SK-N-SH (cell line): ENCODE data around the gene CCDC47. TPM values are rescaled to one million over a fixed set of nuclear protein-coding genes. Genes with fewer than 3 reads are reported as not detected.

ENCODE experiments used
- CTCF ChIA-PET: fragments of 300-600, 350-600 bp; formaldehyde crosslinking; extraction: SDS; loops from one replicate; lab custom pipeline; 2021; lab: Yijun Ruan, JAX
- POLR2A ChIA-PET: fragments of 350-600 bp; sonication (Branson Sonifier 250); formaldehyde crosslinking; extraction: SDS; loops from one replicate; lab custom pipeline; 2020; ENCODE audit warnings: antibody characterized with exemption, inconsistent platforms; lab: Yijun Ruan, JAX
- DNase-seq: peaks from one replicate; pipeline ENCODE4 v3.0.0; 2012
- H2AFZ ChIP-seq: fragments of 200-600 bp; sonication (generic); 2 replicates; pipeline ENCODE4 v1.8.1; 2016; ENCODE audit warnings: antibody characterized with exemption, mild to moderate bottlenecking, low read depth
- H3F3A ChIP-seq: fragments of 200-600 bp; sonication (generic); replicated peaks from 2 replicates; pipeline ENCODE3; 2016; ENCODE audit warnings: antibody characterized with exemption, mild to moderate bottlenecking; ENCODE audit not compliant: insufficient read depth
- H3K27ac ChIP-seq, 2 experiments: fragments of 200-500 bp in 1 of 2; fragments of 200-600 bp in 1 of 2; sonication (Bioruptor generic) in 1 of 2; sonication (generic), shearing (Covaris generic) in 1 of 2; 2 replicates each; pipeline versions ENCODE4 v1.5.1 to v1.6.1; 2014 to 2016; ENCODE audit warnings: low read depth in 2 of 2, inconsistent platforms in 1 of 2, low read length in 1 of 2, mild to moderate bottlenecking in 1 of 2, mixed read lengths in 1 of 2
- H3K27me3 ChIP-seq: fragments of 200-600 bp; sonication (generic), shearing (Covaris generic); 2 replicates; pipeline ENCODE4 v1.6.1; 2016; ENCODE audit warnings: mixed run types; ENCODE audit not compliant: insufficient read depth
- H3K36me3 ChIP-seq, 2 experiments: fragments of 200-500 bp in 1 of 2; fragments of 200-600 bp in 1 of 2; sonication (Bioruptor generic) in 1 of 2; sonication (generic) in 1 of 2; replicated peaks in 1 of 2; 2 replicates each; pipeline versions ENCODE3 to v1.5.1; 2014 to 2016; ENCODE audit warnings: low read length in 1 of 2, mild to moderate bottlenecking in 1 of 2; ENCODE audit not compliant: insufficient read depth in 2 of 2, control insufficient read depth in 1 of 2
- H3K4me1 ChIP-seq, 2 experiments: fragments of 200-500 bp in 1 of 2; fragments of 200-600 bp in 1 of 2; sonication (Bioruptor generic) in 1 of 2; sonication (generic), shearing (Covaris generic) in 1 of 2; 2 replicates each; pipeline versions ENCODE4 v1.5.1 to v1.6.1; 2014 to 2016; ENCODE audit warnings: low read depth in 1 of 2, low read length in 1 of 2, mixed run types in 1 of 2; ENCODE audit not compliant: insufficient read depth in 2 of 2, control insufficient read depth in 1 of 2
- H3K4me2 ChIP-seq: fragments of 200-600 bp; sonication (generic), shearing (Covaris generic); 2 replicates; pipeline ENCODE4 v1.6.1; 2017; ENCODE audit warnings: mixed run types
- H3K4me3 ChIP-seq, 2 experiments: fragments of 200-500 bp in 1 of 2; fragments of 200-600 bp in 1 of 2; sonication (Bioruptor generic) in 1 of 2; sonication (generic), shearing (Covaris generic) in 1 of 2; 2 replicates each; pipeline versions ENCODE4 v1.5.1 to v1.8.1; 2014 to 2016; ENCODE audit warnings: low read depth in 2 of 2, inconsistent platforms in 1 of 2, low read length in 1 of 2, mild to moderate bottlenecking in 1 of 2, mixed read lengths in 1 of 2, moderate library complexity in 1 of 2
- H3K79me2 ChIP-seq: fragments of 200-600 bp; sonication (generic); 2 replicates; pipeline ENCODE4 v1.8.1; 2017; ENCODE audit warnings: mild to moderate bottlenecking; ENCODE audit not compliant: insufficient read depth
- H3K9ac ChIP-seq: fragments of 200-600 bp; sonication (generic); 2 replicates; pipeline ENCODE4 v1.6.1; 2017; ENCODE audit warnings: mixed run types
- H3K9me2 ChIP-seq: fragments of 200-600 bp; sonication (generic); 2 replicates; pipeline ENCODE4 v1.6.1; 2017; ENCODE audit warnings: mixed run types
- H3K9me3 ChIP-seq: fragments of 200-600 bp; sonication (generic); 2 replicates; pipeline ENCODE4 v1.6.1; 2017; ENCODE audit warnings: mixed run types, mild to moderate bottlenecking, moderate library complexity
- H4K20me1 ChIP-seq: fragments of 200-600 bp; sonication (generic); 2 replicates; pipeline ENCODE4 v1.6.1; 2017; ENCODE audit warnings: mild to moderate bottlenecking, mixed run types; ENCODE audit not compliant: insufficient read depth
- CHD2 ChIP-seq: fragments of 150-350 bp; IDR thresholded peaks from 2 replicates; pipeline ENCODE4 v1.6.1; 2018; ENCODE audit warnings: low read length; ENCODE audit not compliant: partially characterized antibody
- CTCF ChIP-seq: fragments of 200-600 bp; sonication (generic); IDR thresholded peaks from 2 replicates; pipeline ENCODE4 v1.6.1; 2017; ENCODE audit warnings: antibody characterized with exemption, mild to moderate bottlenecking, moderate library complexity
- ELF1 ChIP-seq: IDR thresholded peaks from 2 replicates; pipeline ENCODE4 v1.4.0; 2012
- EP300 ChIP-seq, 2 experiments: IDR thresholded peaks; 2 replicates each; pipeline versions ENCODE4 v1.4.0 to v1.6.1; 2012; ENCODE audit warnings: borderline replicate concordance in 1 of 2, low read depth in 1 of 2, low read length in 1 of 2
- FOXM1 ChIP-seq: IDR thresholded peaks from 2 replicates; pipeline ENCODE4 v1.4.0; 2012; ENCODE audit warnings: low read depth, mild to moderate bottlenecking
- GATA2 ChIP-seq: sonication (generic); formaldehyde crosslinking; IDR thresholded peaks from 2 replicates; pipeline ENCODE4 v1.5.0; 2020; ENCODE audit warnings: mild to moderate bottlenecking, missing genetic modification reagents
- MAX ChIP-seq: IDR thresholded peaks from 2 replicates; pipeline ENCODE4 v1.4.0; 2012; ENCODE audit warnings: low read depth
- MXI1 ChIP-seq: IDR thresholded peaks from 2 replicates; pipeline ENCODE4 v1.6.1; 2012; ENCODE audit warnings: mild to moderate bottlenecking, low read depth, low read length, improper control_type of control experiment
- NRF1 ChIP-seq: IDR thresholded peaks from 2 replicates; pipeline ENCODE4 v1.6.1; 2012; ENCODE audit warnings: low read depth, mild to moderate bottlenecking, low read length
- PBX3 ChIP-seq: IDR thresholded peaks from 2 replicates; pipeline ENCODE4; 2012
- RAD21 ChIP-seq: IDR thresholded peaks from 2 replicates; pipeline ENCODE4 v1.6.1; 2012; ENCODE audit warnings: mild to moderate bottlenecking, low read length
- REST ChIP-seq: IDR thresholded peaks from 2 replicates; pipeline ENCODE4 v1.6.1; 2012; ENCODE audit warnings: mild to moderate bottlenecking, low read depth, low read length, moderate library complexity
- RFX5 ChIP-seq: IDR thresholded peaks from 2 replicates; pipeline ENCODE4 v1.6.1; 2012; ENCODE audit warnings: mild to moderate bottlenecking, improper control_type of control experiment, low read length
- RXRA ChIP-seq: IDR thresholded peaks from 2 replicates; pipeline ENCODE4 v1.4.0; 2012; ENCODE audit warnings: low read depth, mild to moderate bottlenecking, borderline replicate concordance
- SMC3 ChIP-seq: IDR thresholded peaks from 2 replicates; pipeline ENCODE4 v1.6.1; 2012; ENCODE audit warnings: low read depth, low read length, improper control_type of control experiment
- TAF1 ChIP-seq: IDR thresholded peaks from 2 replicates; pipeline ENCODE4 v1.6.1; 2012; ENCODE audit warnings: low read depth, mild to moderate bottlenecking, low read length, moderate library complexity, borderline replicate concordance
- TCF12 ChIP-seq: IDR thresholded peaks from 2 replicates; pipeline ENCODE4 v1.4.0; 2012
- USF1 ChIP-seq: IDR thresholded peaks from 2 replicates; pipeline ENCODE4 v1.4.0; 2012; ENCODE audit warnings: low read depth, borderline replicate concordance
- WGBS: methylation state at CpG from one replicate; pipeline ENCODE4 v1.1.6; 2017; ENCODE audit warnings: low lambda C conversion rate; 5-methylcytosine and 5-hydroxymethylcytosine counted together
- polyA plus RNA-seq, 3 experiments: library from polyadenylated mRNA; depleted of rRNA; stranded (reverse); fragments of >200 nt; gene quantifications; 2 replicates each; pipeline ENCODE4 v1.2.3, GENCODE V29; 2012

The CCDC47 gene
- polyA plus RNA-seq, 1 of the 3 experiments (the other 2 are of a cell fraction) = 76.6 TPM

GRCh38 chr17:63783522-63783921, 10.1 kb upstream of the CCDC47 start (continued):
- TF ChIP-seq REST = no peak
- TF ChIP-seq GATA2 (CRISPR knock-in tag) = no peak
- TF ChIP-seq MXI1 = no peak
- TF ChIP-seq NRF1 = no peak
- no peak for TF ChIP-seq CTCF
- no peak for TF ChIP-seq RAD21
- no peak for TF ChIP-seq TCF12
- no peak for TF ChIP-seq RXRA
- TF ChIP-seq RFX5 = no peak
- TF ChIP-seq SMC3 = no peak

GRCh38 chr17:63780928-63781327, 7.5 kb upstream of the CCDC47 start:
- H3K4me3 ChIP-seq = no peak overlapping the region
- peaks cover 100% of the 10 kb centered on the region for H4K20me1 ChIP-seq
- H3K4me1 ChIP-seq = peaks cover 4 to 22% of the 10 kb centered on the region in 2 experiments
- H3K9me2 ChIP-seq = no peaks in the 10 kb centered on the region
- DNase-seq = no peak
- H3K4me2 ChIP-seq = peak overlapping the region; percentile 14; the same call in 1 of the 2 replicates
- 98% methylated on average over 4 of the region's 4 CpGs for WGBS
- H3K79me2 ChIP-seq = peaks cover 100% of the 10 kb centered on the region
- no peaks in the 10 kb centered on the region for H3K27me3 ChIP-seq
- no peak overlapping the region for H3K27ac ChIP-seq
- H3K9me3 ChIP-seq = no peaks in the 10 kb centered on the region
- POLR2A ChIA-PET = interaction anchor here (0.8 to 1.3 kb wide), 2 partner anchors 18 to 46 kb away, joined by 3 to 4 read pairs; partner anchors contain the start of gene PSMC5
- H3K36me3 ChIP-seq = peaks cover 34 to 71% of the 10 kb centered on the region in 2 experiments
- CTCF ChIA-PET = interaction anchor here (1.0 to 1.4 kb wide), 3 partner anchors 23 to 168 kb away, joined by 3 to 5 read pairs (median 3); no protein-coding TSS in a partner anchor
- H3F3A ChIP-seq = peaks cover 14% of the 10 kb centered on the region
- no peak overlapping the region for H2AFZ ChIP-seq
- TF ChIP-seq CHD2 (no peak), PBX3 (no peak), EP300 (IDR thresholded peaks at IDR 0.05; ENCODE audit: borderline replicate concordance in 1 of 2, low read depth in 1 of 2, low read length in 1 of 2) (no peak), NRF1 (no peak), ELF1 (no peak), FOXM1 (no peak), RFX5 (no peak), USF1 (no peak), MAX (no peak), TAF1 (no peak), MXI1 (no peak)
- no peak overlapping the region for H3K9ac ChIP-seq
